ENCODE data around the gene RPUSD2.

Gene RPUSD2

DNA sequence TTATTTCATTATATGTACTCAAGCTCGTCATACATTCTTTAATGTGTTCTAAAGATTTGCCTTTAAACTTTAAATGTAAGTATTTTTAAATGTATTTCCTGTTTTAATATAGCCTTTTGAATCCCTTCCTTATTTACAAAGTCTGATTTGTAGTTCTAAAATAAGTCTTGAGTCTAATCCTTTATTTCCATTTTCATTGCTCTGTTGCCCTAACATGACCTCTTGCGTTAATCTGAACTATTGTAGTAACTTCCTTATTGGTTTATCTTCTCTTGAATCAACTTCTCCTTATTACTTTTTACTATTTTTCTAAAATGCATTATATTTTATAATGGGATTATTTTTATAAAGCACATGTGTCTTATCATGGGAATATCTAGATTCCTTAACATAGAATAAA is 48.9 kb downstream of the RPUSD2 start:
- H3K27ac ChIP-seq (ENCODE audit: low read length): no peak overlapping the region
- H3K36me3 ChIP-seq (replicated peaks; ENCODE audit: low read depth, low read length): peaks cover 21% of the 10 kb centered on the region
- H3K4me3 ChIP-seq (ENCODE audit: low read length): no peak overlapping the region
- no peaks in the 10 kb centered on the region for H4K20me1 ChIP-seq (ENCODE audit: insufficient read depth, low read length)
- TF ChIP-seq EZH2phosphoT487 (IDR thresholded peaks at IDR 0.05; ENCODE audit: low read depth): no peak
- TF ChIP-seq, protein P1, sequence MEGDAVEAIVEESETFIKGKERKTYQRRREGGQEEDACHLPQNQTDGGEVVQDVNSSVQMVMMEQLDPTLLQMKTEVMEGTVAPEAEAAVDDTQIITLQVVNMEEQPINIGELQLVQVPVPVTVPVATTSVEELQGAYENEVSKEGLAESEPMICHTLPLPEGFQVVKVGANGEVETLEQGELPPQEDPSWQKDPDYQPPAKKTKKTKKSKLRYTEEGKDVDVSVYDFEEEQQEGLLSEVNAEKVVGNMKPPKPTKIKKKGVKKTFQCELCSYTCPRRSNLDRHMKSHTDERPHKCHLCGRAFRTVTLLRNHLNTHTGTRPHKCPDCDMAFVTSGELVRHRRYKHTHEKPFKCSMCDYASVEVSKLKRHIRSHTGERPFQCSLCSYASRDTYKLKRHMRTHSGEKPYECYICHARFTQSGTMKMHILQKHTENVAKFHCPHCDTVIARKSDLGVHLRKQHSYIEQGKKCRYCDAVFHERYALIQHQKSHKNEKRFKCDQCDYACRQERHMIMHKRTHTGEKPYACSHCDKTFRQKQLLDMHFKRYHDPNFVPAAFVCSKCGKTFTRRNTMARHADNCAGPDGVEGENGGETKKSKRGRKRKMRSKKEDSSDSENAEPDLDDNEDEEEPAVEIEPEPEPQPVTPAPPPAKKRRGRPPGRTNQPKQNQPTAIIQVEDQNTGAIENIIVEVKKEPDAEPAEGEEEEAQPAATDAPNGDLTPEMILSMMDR (IDR thresholded peaks at IDR 0.05; ENCODE audit: low read depth, low read length): no peak
- H3K4me2 ChIP-seq (ENCODE audit: low read length): no peak overlapping the region
- H3K4me1 ChIP-seq (ENCODE audit: low read length): no peaks in the 10 kb centered on the region
- no peak overlapping the region for H3K9ac ChIP-seq (ENCODE audit: low read length)
- H3K9me3 ChIP-seq (ENCODE audit: insufficient read depth, low read length): no peaks in the 10 kb centered on the region
- no peaks in the 10 kb centered on the region for H3K79me2 ChIP-seq (ENCODE audit: low read length)
- no peak overlapping the region for H2AFZ ChIP-seq (ENCODE audit: low read depth, low read length)
- no peaks in the 10 kb centered on the region for H3K27me3 ChIP-seq (ENCODE audit: low read depth, low read length)

DNA sequence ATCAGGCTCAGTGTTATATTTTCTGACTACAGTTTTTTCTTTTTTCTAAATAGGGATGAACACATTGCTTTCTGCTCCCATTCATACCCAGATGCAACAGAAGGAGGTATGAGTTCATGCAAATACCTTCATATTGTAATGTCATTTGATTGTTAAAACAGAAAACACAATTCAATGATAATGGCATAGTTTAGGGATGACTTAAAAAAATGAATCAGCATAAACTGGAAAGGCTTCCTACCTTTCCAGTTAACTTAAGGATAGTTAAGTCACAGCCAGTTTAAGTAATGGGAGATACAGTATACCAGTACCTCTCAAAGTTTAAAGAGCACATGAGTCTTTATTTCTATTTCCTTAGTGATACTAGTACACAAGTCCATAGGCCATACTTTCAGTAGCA is 49.8 kb downstream of the RPUSD2 start:
- Histone ChIP-seq H3K4me2 (ENCODE audit: low read length) (no peak overlapping the region), H3K4me1 (ENCODE audit: low read length) (no peaks in the 10 kb centered on the region), H3K9ac (ENCODE audit: low read length) (no peak overlapping the region), H4K20me1 (ENCODE audit: insufficient read depth, low read length) (no peaks in the 10 kb centered on the region), H3K79me2 (ENCODE audit: low read length) (no peaks in the 10 kb centered on the region), H3K27ac (ENCODE audit: low read length) (no peak overlapping the region), H2AFZ (ENCODE audit: low read depth, low read length) (no peak overlapping the region), H3K4me3 (ENCODE audit: low read length) (no peak overlapping the region), H3K27me3 (ENCODE audit: low read depth, low read length) (no peaks in the 10 kb centered on the region), H3K36me3 (replicated peaks; ENCODE audit: low read depth, low read length) (peaks cover 18% of the 10 kb centered on the region), H3K9me3 (ENCODE audit: insufficient read depth, low read length) (no peaks in the 10 kb centered on the region)
- no peak for TF ChIP-seq EZH2phosphoT487 (IDR thresholded peaks at IDR 0.05; ENCODE audit: low read depth)
- TF ChIP-seq, protein P1 (IDR thresholded peaks at IDR 0.05; ENCODE audit: low read depth, low read length): no peak

DNA sequence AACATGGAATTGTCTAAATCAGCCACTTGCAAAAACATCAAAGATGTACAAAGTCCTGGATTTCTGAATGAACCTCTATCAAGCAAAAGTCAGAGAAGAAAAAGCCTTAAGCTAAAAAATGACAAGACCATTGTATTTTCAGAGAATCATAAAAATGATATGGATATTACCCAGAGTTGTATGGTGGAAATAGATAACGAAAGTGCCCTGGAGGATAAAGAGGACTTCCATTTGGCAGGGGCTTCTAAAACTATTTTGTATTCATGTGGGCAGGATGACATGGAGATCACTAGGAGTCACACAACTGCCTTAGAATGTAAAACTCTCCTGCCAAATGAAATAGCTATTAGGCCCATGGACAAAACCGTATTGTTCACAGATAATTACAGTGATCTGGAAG is 54.3 kb downstream of the RPUSD2 start:
- H3K27me3 ChIP-seq (ENCODE audit: low read depth, low read length): no peaks in the 10 kb centered on the region
- H3K9me3 ChIP-seq (ENCODE audit: insufficient read depth, low read length): no peaks in the 10 kb centered on the region
- TF ChIP-seq, protein P1 (IDR thresholded peaks at IDR 0.05; ENCODE audit: low read depth, low read length): no peak
- TF ChIP-seq EZH2phosphoT487 (IDR thresholded peaks at IDR 0.05; ENCODE audit: low read depth): no peak
- H3K9ac ChIP-seq (ENCODE audit: low read length): no peak overlapping the region
- no peaks in the 10 kb centered on the region for H3K4me1 ChIP-seq (ENCODE audit: low read length)
- no peak overlapping the region for H3K4me2 ChIP-seq (ENCODE audit: low read length)
- peaks cover 18% of the 10 kb centered on the region for H3K36me3 ChIP-seq (replicated peaks; ENCODE audit: low read depth, low read length)
- H2AFZ ChIP-seq (ENCODE audit: low read depth, low read length): no peak overlapping the region
- H3K27ac ChIP-seq (ENCODE audit: low read length): no peak overlapping the region
- H3K79me2 ChIP-seq (ENCODE audit: low read length): no peaks in the 10 kb centered on the region
- no peak overlapping the region for H3K4me3 ChIP-seq (ENCODE audit: low read length)
- no peaks in the 10 kb centered on the region for H4K20me1 ChIP-seq (ENCODE audit: insufficient read depth, low read length)
